HUES6 (cell line): ENCODE data around the gene KLK11.
A peak's percentile ranks its signal among the peaks of the same experiment; 100 is the strongest.

Source experiments
- H3K27ac ChIP-seq: 2 replicates; pipeline ENCODE4 v1.7.0; 2013; ENCODE audit warnings: low read depth, mild to moderate bottlenecking, low read length, inconsistent platforms
- H3K27me3 ChIP-seq: 2 replicates; pipeline ENCODE4 v1.6.1; 2013; ENCODE audit warnings: low read length; ENCODE audit not compliant: control insufficient read depth, insufficient read depth
- H3K36me3 ChIP-seq: 2 replicates; pipeline ENCODE4 v1.6.1; 2013; ENCODE audit warnings: low read length; ENCODE audit not compliant: control insufficient read depth, insufficient read depth
- H3K4me1 ChIP-seq: 2 replicates; pipeline ENCODE4 v1.6.1; 2013; ENCODE audit warnings: low read length; ENCODE audit not compliant: control insufficient read depth, insufficient read depth
- H3K4me3 ChIP-seq: 2 replicates; pipeline ENCODE4 v1.5.1; 2013; ENCODE audit warnings: low read depth, low read length
- H3K9ac ChIP-seq: one replicate; pipeline ENCODE4 v1.6.1; 2013; ENCODE audit warnings: mild to moderate bottlenecking, low read length
- H3K9me3 ChIP-seq: 2 replicates; pipeline ENCODE4 v1.6.1; 2013; ENCODE audit warnings: low read depth, low read length; ENCODE audit not compliant: control insufficient read depth, insufficient read depth

The KLK11 gene

DNA sequence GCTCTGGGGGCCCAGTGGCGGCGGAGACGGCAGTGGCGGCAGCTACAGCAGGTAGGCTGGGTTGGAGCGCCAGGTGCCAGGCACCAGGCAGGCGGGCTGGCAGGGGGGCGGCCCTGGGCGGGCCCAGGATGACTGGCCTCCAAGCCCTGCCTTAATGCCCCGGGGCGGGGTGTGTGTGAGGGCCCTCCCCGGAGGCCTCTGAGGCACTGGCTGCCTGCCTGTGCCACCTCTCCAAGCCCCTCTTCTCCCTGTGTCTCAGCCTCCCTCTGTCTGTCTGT, at the start of gene KLK11:
Gene KLK11, minus strand, starts transcription at position 63 of the 278 bp plus-strand sequence. CDS start 985 bp downstream, outside the sequence.
- H3K4me1 ChIP-seq, result peaks cover 30% of the 10 kb centered on the region
- no peaks in the 10 kb centered on the region for H3K36me3 ChIP-seq
- H3K9me3 ChIP-seq, result no peaks in the 10 kb centered on the region
- H3K27me3 ChIP-seq, result peaks cover 7% of the 10 kb centered on the region; the same call in 1 of the 2 replicates
- H3K9ac ChIP-seq, result no peak within 1 kb of the TSS
- H3K4me3 ChIP-seq, result no peak within 1 kb of the TSS
- no peak within 1 kb of the TSS for H3K27ac ChIP-seq

- Histone ChIP-seq H3K9ac (no peak overlapping the region), H3K4me3 (no peak overlapping the region), H3K9me3 (peaks cover 5% of the 10 kb centered on the region; the same call in 1 of the 2 replicates), H3K27ac (no peak overlapping the region), H3K4me1 (peaks cover 6% of the 10 kb centered on the region; the same call in 1 of the 2 replicates), H3K27me3 (no peaks in the 10 kb centered on the region), H3K36me3 (no peaks in the 10 kb centered on the region)
Observed at GRCh38 chr19:51075998-51076397, 49.6 kb upstream of the KLK11 start.

GRCh38 chr19:51071095-51071405, 44.6 kb upstream of the KLK11 start:
- Histone ChIP-seq H3K27ac (no peak overlapping the region), H3K4me1 (0 out of 2 replicates have a peak, but pooled peaks cover 2% of the 10 kb centered on the region), H3K27me3 (peaks cover 6% of the 10 kb centered on the region; the same call in 1 of the 2 replicates), H3K36me3 (no peaks in the 10 kb centered on the region), H3K9ac (no peak overlapping the region), H3K9me3 (peaks cover 7% of the 10 kb centered on the region; the same call in 1 of the 2 replicates), H3K4me3 (no peak overlapping the region)

GRCh38 chr19:51070334-51071094, 44.1 kb upstream of the KLK11 start:
- H3K4me3 ChIP-seq, result no peak overlapping the region
- peaks cover 7% of the 10 kb centered on the region; the same call in 1 of the 2 replicates for H3K9me3 ChIP-seq
- H3K27ac ChIP-seq, result no peak overlapping the region
- no peaks in the 10 kb centered on the region for H3K36me3 ChIP-seq
- peaks cover 7% of the 10 kb centered on the region; the same call in 1 of the 2 replicates for H3K4me1 ChIP-seq
- H3K9ac ChIP-seq, result no peak overlapping the region
- peaks cover 11% of the 10 kb centered on the region; the same call in 1 of the 2 replicates for H3K27me3 ChIP-seq

- Histone ChIP-seq H3K36me3 (no peaks in the 10 kb centered on the region), H3K27me3 (peaks cover 11% of the 10 kb centered on the region; the same call in 1 of the 2 replicates), H3K9me3 (0 out of 2 replicates have a peak, but pooled peaks cover 2% of the 10 kb centered on the region), H3K27ac (no peak overlapping the region), H3K9ac (no peak overlapping the region), H3K4me3 (no peak overlapping the region), H3K4me1 (peaks cover 7% of the 10 kb centered on the region; the same call in 1 of the 2 replicates)
Observed at GRCh38 chr19:51066393-51067186, 40.2 kb upstream of the KLK11 start.

DNA sequence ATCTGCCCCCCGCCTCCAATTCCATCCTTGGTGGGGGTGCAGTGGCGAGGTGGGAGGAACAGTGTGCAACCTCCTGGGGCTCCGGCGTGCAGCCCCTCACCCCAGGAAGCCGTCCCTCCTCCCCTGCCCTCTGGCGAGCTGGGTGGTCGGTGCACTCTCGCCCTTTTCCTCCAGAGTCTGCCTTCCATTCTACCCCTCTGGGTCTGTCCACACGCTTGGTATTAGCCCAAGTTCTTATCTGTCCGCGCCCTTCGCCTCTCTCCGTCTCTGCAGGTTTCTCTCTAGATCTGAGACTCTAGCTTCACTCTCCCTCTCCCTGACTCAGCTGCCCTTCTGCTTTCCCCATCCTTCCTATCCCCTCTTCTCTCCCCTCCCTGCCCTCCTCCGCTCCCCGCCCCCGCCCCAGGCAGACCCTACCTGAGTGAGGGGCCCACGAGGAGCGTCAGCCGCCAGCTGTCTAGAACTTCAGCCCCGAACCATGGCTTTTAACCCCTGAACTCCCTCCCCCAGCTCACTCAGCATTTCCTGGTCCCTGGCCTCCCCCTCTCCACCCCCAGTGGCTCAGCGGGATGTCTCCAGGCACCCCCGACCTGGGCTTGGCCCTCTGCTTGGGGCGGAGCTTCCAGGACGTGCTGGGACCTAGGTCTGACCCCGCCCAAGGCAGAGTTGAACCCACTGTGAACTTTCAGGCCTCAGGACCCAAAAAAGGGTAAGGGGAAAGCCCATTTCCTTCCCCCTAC, 39.0 kb upstream of the KLK11 start:
- H3K4me3 ChIP-seq, result peak overlapping the region; percentile 68
- no peaks in the 10 kb centered on the region for H3K36me3 ChIP-seq
- peaks cover 7% of the 10 kb centered on the region; the same call in 1 of the 2 replicates for H3K4me1 ChIP-seq
- H3K9me3 ChIP-seq, result 0 out of 2 replicates have a peak, but pooled peaks cover 2% of the 10 kb centered on the region
- no peak overlapping the region for H3K27ac ChIP-seq
- H3K9ac ChIP-seq, result no peak overlapping the region
- H3K27me3 ChIP-seq, result peaks cover 9% of the 10 kb centered on the region; the same call in 1 of the 2 replicates

DNA sequence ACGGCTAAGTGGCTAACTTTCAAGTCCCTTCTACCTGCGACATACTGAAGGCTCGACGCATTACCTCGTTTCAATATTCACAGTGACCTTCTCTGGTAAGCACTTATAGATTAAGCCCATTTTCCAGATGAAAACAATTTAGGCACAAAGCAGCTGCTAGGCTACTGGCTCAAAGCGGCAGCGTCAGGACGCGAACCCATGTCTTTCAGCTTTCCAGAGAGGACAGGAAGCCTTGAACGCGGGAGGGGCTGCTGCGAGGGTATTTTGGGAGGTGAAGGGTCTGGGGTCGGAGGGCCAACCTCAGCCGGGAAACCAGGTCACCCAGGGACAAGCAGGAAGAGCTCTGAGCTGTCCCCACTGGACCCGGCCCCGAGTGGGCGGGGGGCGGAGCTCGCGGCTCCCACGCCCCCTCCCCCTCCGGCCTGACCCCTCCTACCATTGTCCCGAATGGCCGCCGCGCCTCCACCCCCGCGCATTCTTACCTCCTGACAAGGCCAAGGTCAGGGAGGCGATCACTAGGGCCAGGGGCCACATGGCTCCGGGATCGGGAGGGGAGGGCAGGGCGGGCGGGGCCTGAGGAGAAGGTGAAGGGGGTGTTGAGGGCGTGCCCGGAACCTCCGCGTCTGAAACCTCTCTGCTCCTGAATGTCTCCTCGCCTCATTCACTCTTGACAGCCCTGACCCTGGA, 38.3 kb upstream of the KLK11 start, which contains the start of gene KLK13:
Gene KLK13, minus strand, starts transcription at position 559 of the 687 bp plus-strand sequence. Its CDS starts 25 bp downstream, at position 534.
- H3K9me3 ChIP-seq, result 0 out of 2 replicates have a peak, but pooled peaks cover 2% of the 10 kb centered on the region
- H3K4me3 ChIP-seq, result peak within 1 kb of the TSS; percentile 68
- H3K4me1 ChIP-seq, result peaks cover 7% of the 10 kb centered on the region; the same call in 1 of the 2 replicates
- no peaks in the 10 kb centered on the region for H3K36me3 ChIP-seq
- H3K27me3 ChIP-seq, result peaks cover 8% of the 10 kb centered on the region; the same call in 1 of the 2 replicates
- no peak within 1 kb of the TSS for H3K27ac ChIP-seq
- no peak within 1 kb of the TSS for H3K9ac ChIP-seq

- H3K9me3 ChIP-seq, result no peaks in the 10 kb centered on the region
- peaks cover 8% of the 10 kb centered on the region; the same call in 1 of the 2 replicates for H3K27me3 ChIP-seq
Observed at GRCh38 chr19:51063664-51064063, 37.2 kb upstream of the KLK11 start.

DNA sequence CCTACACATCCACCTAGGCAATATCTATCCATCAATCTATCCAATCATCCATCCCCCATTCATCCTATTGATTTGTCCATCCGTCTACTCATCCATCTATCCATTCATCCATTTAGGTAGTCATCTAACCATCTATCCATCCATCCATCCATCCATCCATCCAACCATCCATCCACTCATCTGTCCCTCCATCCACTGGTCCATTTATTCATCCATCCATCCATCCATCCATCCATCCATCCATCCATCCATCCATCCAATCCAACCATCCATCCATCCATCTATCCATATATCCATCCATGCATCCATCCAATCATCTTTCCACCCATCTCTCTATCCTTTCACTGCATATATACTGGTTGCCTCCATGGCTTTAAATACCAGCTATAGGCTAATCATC, 34.6 kb upstream of the KLK11 start:
- Histone ChIP-seq H3K9me3 (no peaks in the 10 kb centered on the region), H3K4me3 (no peak overlapping the region), H3K9ac (no peak overlapping the region), H3K36me3 (no peaks in the 10 kb centered on the region), H3K27me3 (peaks cover 4% of the 10 kb centered on the region; the same call in 1 of the 2 replicates), H3K4me1 (peaks cover 4% of the 10 kb centered on the region; the same call in 1 of the 2 replicates), H3K27ac (no peak overlapping the region)

More at GRCh38 chr19:51063664-51064063, 37.2 kb upstream of the KLK11 start:
- H3K36me3 ChIP-seq, result no peaks in the 10 kb centered on the region
- peaks cover 7% of the 10 kb centered on the region; the same call in 1 of the 2 replicates for H3K4me1 ChIP-seq
- no peak overlapping the region for H3K9ac ChIP-seq
- H3K27ac ChIP-seq, result no peak overlapping the region
- no peak overlapping the region for H3K4me3 ChIP-seq

DNA sequence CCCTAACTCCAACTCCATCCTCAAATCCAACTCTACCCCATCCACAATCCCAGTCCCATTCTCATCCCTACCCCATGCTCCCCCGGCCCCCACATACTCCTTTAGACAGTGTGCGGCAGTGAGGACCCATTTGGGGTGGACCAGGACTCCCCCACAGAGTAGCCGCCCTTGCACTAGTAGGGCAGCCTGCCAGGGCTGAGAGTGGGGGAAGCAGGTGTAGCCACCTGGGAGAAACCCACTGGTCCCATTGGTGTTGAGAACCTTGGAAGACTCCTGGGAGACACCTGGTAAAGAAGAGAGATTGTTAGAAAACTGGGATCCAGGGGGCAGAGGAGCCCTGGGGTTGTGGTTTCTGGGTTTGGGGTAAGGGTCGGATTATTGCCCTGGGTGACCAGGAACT, 33.9 kb upstream of the KLK11 start:
- no peak overlapping the region for H3K27ac ChIP-seq
- no peaks in the 10 kb centered on the region for H3K9me3 ChIP-seq
- no peak overlapping the region for H3K4me3 ChIP-seq
- H3K9ac ChIP-seq, result no peak overlapping the region
- H3K4me1 ChIP-seq, result no peaks in the 10 kb centered on the region
- H3K27me3 ChIP-seq, result no peaks in the 10 kb centered on the region
- no peaks in the 10 kb centered on the region for H3K36me3 ChIP-seq
